ENCODE results near the gene OSBPL8. TPM values are rescaled to one million over a fixed set of nuclear protein-coding genes. Genes with fewer than 3 reads are reported as not detected.

OSBPL8 gene
- total RNA-seq, 4 donors from 2014 or later, result 83.6 to 131 (median 97.4) TPM

- TF ChIP-seq, protein P1, sequence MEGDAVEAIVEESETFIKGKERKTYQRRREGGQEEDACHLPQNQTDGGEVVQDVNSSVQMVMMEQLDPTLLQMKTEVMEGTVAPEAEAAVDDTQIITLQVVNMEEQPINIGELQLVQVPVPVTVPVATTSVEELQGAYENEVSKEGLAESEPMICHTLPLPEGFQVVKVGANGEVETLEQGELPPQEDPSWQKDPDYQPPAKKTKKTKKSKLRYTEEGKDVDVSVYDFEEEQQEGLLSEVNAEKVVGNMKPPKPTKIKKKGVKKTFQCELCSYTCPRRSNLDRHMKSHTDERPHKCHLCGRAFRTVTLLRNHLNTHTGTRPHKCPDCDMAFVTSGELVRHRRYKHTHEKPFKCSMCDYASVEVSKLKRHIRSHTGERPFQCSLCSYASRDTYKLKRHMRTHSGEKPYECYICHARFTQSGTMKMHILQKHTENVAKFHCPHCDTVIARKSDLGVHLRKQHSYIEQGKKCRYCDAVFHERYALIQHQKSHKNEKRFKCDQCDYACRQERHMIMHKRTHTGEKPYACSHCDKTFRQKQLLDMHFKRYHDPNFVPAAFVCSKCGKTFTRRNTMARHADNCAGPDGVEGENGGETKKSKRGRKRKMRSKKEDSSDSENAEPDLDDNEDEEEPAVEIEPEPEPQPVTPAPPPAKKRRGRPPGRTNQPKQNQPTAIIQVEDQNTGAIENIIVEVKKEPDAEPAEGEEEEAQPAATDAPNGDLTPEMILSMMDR (IDR thresholded peaks at IDR 0.05; ENCODE audit: low read depth), result no peak
Observed at GRCh38 chr12:76449583-76449982, 110.0 kb downstream of the OSBPL8 start.

DNA sequence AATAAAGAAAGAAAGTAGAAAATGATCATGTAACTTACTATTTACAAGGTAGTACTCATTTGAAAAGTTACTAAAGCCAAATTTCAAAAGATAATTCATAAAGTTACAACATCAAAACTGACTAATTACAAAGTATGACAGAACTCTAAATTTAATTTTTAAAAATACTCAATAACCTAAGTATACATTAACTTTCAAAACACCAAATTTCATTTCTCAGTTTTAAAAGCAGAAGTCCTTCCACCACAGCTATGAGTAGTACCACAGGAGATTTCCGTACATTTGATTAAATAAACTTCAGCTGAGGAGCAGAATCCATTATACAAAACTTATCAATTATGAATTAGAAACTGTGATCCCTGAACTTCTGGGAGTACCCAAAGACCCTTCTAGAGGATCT, 110.6 kb downstream of the OSBPL8 start:
- TF ChIP-seq, protein P1 (IDR thresholded peaks at IDR 0.05; ENCODE audit: low read depth), result no peak

GRCh38 chr12:76446090-76446489, 113.5 kb downstream of the OSBPL8 start:
- TF ChIP-seq, protein P1 (IDR thresholded peaks at IDR 0.05; ENCODE audit: low read depth), result no peak

DNA sequence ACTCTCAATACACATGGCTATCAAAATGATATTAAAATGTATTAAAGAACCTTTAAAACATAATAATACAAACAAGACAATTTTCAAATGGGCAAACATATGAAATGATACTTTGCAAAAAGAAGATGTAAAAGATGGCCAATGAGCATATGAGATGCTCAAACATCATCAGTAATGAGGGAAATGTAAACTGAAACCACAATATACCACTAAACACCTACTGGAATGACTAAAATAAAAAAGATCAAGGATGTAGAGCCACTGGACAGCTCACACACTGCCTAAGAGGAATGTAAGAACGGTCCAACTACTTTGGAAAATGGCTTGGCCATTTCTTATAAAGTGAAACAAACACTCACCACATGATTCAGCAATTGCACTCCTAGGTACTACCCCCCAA, 114.1 kb downstream of the OSBPL8 start:
- TF ChIP-seq, protein P1 (IDR thresholded peaks at IDR 0.05; ENCODE audit: low read depth), result no peak

- TF ChIP-seq, protein P1 (IDR thresholded peaks at IDR 0.05; ENCODE audit: low read depth), result no peak
Observed at GRCh38 chr12:76444408-76444984, 115.1 kb downstream of the OSBPL8 start.

- TF ChIP-seq, protein P1 (IDR thresholded peaks at IDR 0.05; ENCODE audit: low read depth), result no peak
Observed at GRCh38 chr12:76441016-76441415, 118.6 kb downstream of the OSBPL8 start.

GRCh38 chr12:76432733-76433132, 126.8 kb downstream of the OSBPL8 start:
- TF ChIP-seq, protein P1 (IDR thresholded peaks at IDR 0.05; ENCODE audit: low read depth), result no peak

All from subcutaneous adipose tissue (tissue), 4 donors.